WTC11 (cell line): ENCODE data around the gene MN1. TPM values are rescaled to one million over a fixed set of nuclear protein-coding genes. Genes with fewer than 3 reads are reported as not detected.

Experiments used
- ATAC-seq: fragments of 200-7000 bp; cut with Tn5 transposase; 2 replicates; pipeline ENCODE4 v1.10.0; 2021; ENCODE audit warnings: mild to moderate bottlenecking, moderate library complexity
- CTCF ChIA-PET: fragments of 300-600 bp; sonication (Branson Sonifier 250); formaldehyde crosslinking; loops from one replicate; lab custom pipeline; 2021; ENCODE audit warnings: antibody characterized with exemption; lab: Charles Lee
- POLR2A ChIA-PET: fragments of 350-600 bp; sonication (Branson Sonifier 250); formaldehyde crosslinking; loops from one replicate; lab custom pipeline; 2021; ENCODE audit warnings: antibody characterized with exemption; lab: Charles Lee
- DNase-seq: peaks from one replicate; pipeline ENCODE4 v3.0.0; 2021; ENCODE audit warnings: low spot score
- H3K27ac Mint-ChIP-seq: 2 replicates; pipeline ENCODE4 v1.8.0; 2021; ENCODE audit warnings: mixed read lengths
- H3K27me3 Mint-ChIP-seq: 2 replicates; pipeline ENCODE4 v1.8.0; 2021; ENCODE audit warnings: low read depth, mild to moderate bottlenecking, moderate library complexity, mixed read lengths
- H3K36me3 Mint-ChIP-seq: 2 replicates; pipeline ENCODE4 v1.8.0; 2021; ENCODE audit warnings: mixed read lengths
- H3K4me1 Mint-ChIP-seq: 2 replicates; pipeline ENCODE4 v1.8.0; 2022; ENCODE audit warnings: mixed read lengths
- H3K4me3 Mint-ChIP-seq: 2 replicates; pipeline ENCODE4 v1.8.0; 2021; ENCODE audit warnings: mild to moderate bottlenecking, moderate library complexity, mixed read lengths
- H3K9me3 Mint-ChIP-seq: 2 replicates; pipeline ENCODE4 v1.8.0; 2021; ENCODE audit warnings: mixed read lengths
- E2F1 ChIP-seq: sonication (generic); formaldehyde crosslinking; IDR thresholded peaks from 2 replicates; pipeline ENCODE4 v1.8.0; 2022; ENCODE audit warnings: mild to moderate bottlenecking, missing genetic modification reagents
- E2F4 ChIP-seq: sonication (generic); formaldehyde crosslinking; IDR thresholded peaks from 2 replicates; pipeline ENCODE4 v1.8.1; 2022; ENCODE audit warnings: low read depth, mild to moderate bottlenecking, moderate library complexity, missing genetic modification reagents, borderline replicate concordance
- ESRRA ChIP-seq: sonication (generic); formaldehyde crosslinking; IDR thresholded peaks from 2 replicates; pipeline ENCODE4 v1.8.1; 2022; ENCODE audit warnings: mild to moderate bottlenecking, missing genetic modification reagents, borderline replicate concordance
- FOXP4 ChIP-seq: sonication (generic); formaldehyde crosslinking; IDR thresholded peaks from 2 replicates; pipeline ENCODE4 v1.8.0; 2022; ENCODE audit warnings: mild to moderate bottlenecking, missing genetic modification reagents
- SMAD4 ChIP-seq: sonication (generic); formaldehyde crosslinking; IDR thresholded peaks from 2 replicates; pipeline ENCODE4 v1.8.0; 2022; ENCODE audit warnings: mild to moderate bottlenecking, missing genetic modification reagents
- TCF7 ChIP-seq: sonication (generic); formaldehyde crosslinking; IDR thresholded peaks from 2 replicates; pipeline ENCODE4 v1.8.0; 2022; ENCODE audit warnings: mild to moderate bottlenecking, low read depth, missing genetic modification reagents, moderate library complexity
- TP53 ChIP-seq: sonication (generic); formaldehyde crosslinking; IDR thresholded peaks from 2 replicates; pipeline ENCODE4 v1.8.1; 2023; ENCODE audit warnings: mild to moderate bottlenecking, missing genetic modification reagents
- ZBTB21 ChIP-seq: sonication (generic); formaldehyde crosslinking; IDR thresholded peaks from 2 replicates; pipeline ENCODE4 v1.8.1; 2023; ENCODE audit warnings: mild to moderate bottlenecking, missing genetic modification reagents, borderline replicate concordance
- ZMAT4 ChIP-seq: fragments of 250-450 bp; sonication (Bioruptor Pico); IDR thresholded peaks from 2 replicates; pipeline ENCODE4 v1.9.0; 2021; ENCODE audit warnings: mild to moderate bottlenecking
- ZNF263 ChIP-seq: sonication (generic); formaldehyde crosslinking; IDR thresholded peaks from 2 replicates; pipeline ENCODE4 v1.8.1; 2022; ENCODE audit warnings: low read depth, mild to moderate bottlenecking, moderate library complexity, missing genetic modification reagents
- ZNF416 ChIP-seq: fragments of 250-450 bp; sonication (Bioruptor Pico); IDR thresholded peaks from 2 replicates; pipeline ENCODE4 v1.9.0; 2021; ENCODE audit warnings: mild to moderate bottlenecking, inconsistent platforms
- ZNF512 ChIP-seq: sonication (generic); formaldehyde crosslinking; IDR thresholded peaks from 2 replicates; pipeline ENCODE4 v1.8.1; 2022; ENCODE audit warnings: missing genetic modification reagents, borderline replicate concordance
- total RNA-seq: library from RNA; stranded (reverse); gene quantifications from 3 replicates; pipeline ENCODE4 v1.2.3, GENCODE V29; 2021
- TF ChIP-seq, protein P1 (sequence below): sonication (generic); formaldehyde crosslinking; IDR thresholded peaks from 2 replicates; pipeline ENCODE4 v1.8.1; 2023; ENCODE audit warnings: mild to moderate bottlenecking, moderate library complexity, missing genetic modification reagents
- TF ChIP-seq, protein P2 (sequence below): sonication (generic); formaldehyde crosslinking; IDR thresholded peaks from 2 replicates; pipeline ENCODE4 v1.8.0; 2023; ENCODE audit warnings: missing genetic modification reagents

The MN1 gene
- total RNA-seq, 1 experiment from 2014 or later, result 21.3 TPM

GRCh38 chr22:27844656-27845591 lies 43.4 kb upstream of the MN1 start:
- ATAC-seq, result no peak
- peaks cover 9% of the 10 kb centered on the region for H3K36me3 Mint-ChIP-seq
- no peak overlapping the region for H3K27ac Mint-ChIP-seq
- TF ChIP-seq TP53 (CRISPR knock-in tag), result no peak
- TF ChIP-seq E2F4, result no peak
- TF ChIP-seq SMAD4 (CRISPR knock-in tag), result no peak
- TF ChIP-seq TCF7 (CRISPR knock-in tag), result no peak
- TF ChIP-seq ZBTB21 (CRISPR knock-in tag), result no peak
- TF ChIP-seq ZNF263 (CRISPR knock-in tag), result no peak
- TF ChIP-seq ESRRA, result no peak
- no peak for TF ChIP-seq ZNF512
- TF ChIP-seq ZNF416 (CRISPR knock-in tag), result no peak
- no peak for TF ChIP-seq FOXP4 (CRISPR knock-in tag)
- TF ChIP-seq E2F1, result no peak
- TF ChIP-seq, all 79 proteins: peak for 0
- peaks cover 50% of the 10 kb centered on the region for H3K4me1 Mint-ChIP-seq
- CTCF ChIA-PET, result interaction anchor here (1.0 to 2.2 kb wide), 2 partner anchors 20 to 162 kb away, joined by 3 to 5 read pairs; no protein-coding TSS in a partner anchor
- no peaks in the 10 kb centered on the region for H3K27me3 Mint-ChIP-seq
- no peak for DNase-seq
- no peaks in the 10 kb centered on the region for H3K9me3 Mint-ChIP-seq
- H3K4me3 Mint-ChIP-seq, result no peak overlapping the region
- POLR2A ChIA-PET, result interaction anchor here (0.6 kb wide), 1 partner anchor 101 kb away, joined by 3 read pairs; no protein-coding TSS in a partner anchor

DNA sequence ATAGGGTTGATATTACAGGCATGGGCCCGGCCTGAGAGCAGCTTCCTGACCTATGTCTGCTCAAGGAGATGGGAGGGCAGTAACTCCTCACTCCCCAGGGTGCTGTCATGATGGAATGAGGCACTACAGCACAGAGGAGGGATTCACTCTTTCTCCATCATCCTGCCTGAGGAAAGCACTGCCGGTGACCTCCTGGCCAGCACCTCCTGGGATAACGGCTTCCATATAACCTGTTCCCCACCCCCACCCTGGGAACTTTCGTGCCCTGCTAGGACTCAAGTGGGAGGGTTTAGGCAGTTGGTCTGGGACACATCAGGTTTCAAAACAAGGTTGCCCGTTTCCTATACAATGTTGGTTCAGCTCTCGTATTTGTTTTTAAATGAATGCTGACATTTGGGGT lies 42.7 kb upstream of the MN1 start:
- CTCF ChIA-PET, result interaction anchor here (1.0 to 2.2 kb wide), 2 partner anchors 19 to 161 kb away, joined by 3 to 5 read pairs; no protein-coding TSS in a partner anchor
- TF ChIP-seq, protein P1, sequence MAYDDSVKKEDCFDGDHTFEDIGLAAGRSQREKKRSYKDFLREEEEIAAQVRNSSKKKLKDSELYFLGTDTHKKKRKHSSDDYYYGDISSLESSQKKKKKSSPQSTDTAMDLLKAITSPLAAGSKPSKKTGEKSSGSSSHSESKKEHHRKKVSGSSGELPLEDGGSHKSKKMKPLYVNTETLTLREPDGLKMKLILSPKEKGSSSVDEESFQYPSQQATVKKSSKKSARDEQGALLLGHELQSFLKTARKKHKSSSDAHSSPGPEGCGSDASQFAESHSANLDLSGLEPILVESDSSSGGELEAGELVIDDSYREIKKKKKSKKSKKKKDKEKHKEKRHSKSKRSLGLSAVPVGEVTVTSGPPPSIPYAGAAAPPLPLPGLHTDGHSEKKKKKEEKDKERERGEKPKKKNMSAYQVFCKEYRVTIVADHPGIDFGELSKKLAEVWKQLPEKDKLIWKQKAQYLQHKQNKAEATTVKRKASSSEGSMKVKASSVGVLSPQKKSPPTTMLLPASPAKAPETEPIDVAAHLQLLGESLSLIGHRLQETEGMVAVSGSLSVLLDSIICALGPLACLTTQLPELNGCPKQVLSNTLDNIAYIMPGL (CRISPR knock-in tag), result no peak
- TF ChIP-seq, protein P2, sequence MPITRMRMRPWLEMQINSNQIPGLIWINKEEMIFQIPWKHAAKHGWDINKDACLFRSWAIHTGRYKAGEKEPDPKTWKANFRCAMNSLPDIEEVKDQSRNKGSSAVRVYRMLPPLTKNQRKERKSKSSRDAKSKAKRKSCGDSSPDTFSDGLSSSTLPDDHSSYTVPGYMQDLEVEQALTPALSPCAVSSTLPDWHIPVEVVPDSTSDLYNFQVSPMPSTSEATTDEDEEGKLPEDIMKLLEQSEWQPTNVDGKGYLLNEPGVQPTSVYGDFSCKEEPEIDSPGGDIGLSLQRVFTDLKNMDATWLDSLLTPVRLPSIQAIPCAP (CRISPR knock-in tag), result no peak
- no peak for TF ChIP-seq ZMAT4 (CRISPR knock-in tag)
- POLR2A ChIA-PET, result interaction anchor here (0.6 kb wide), 1 partner anchor 101 kb away, joined by 3 read pairs; no protein-coding TSS in a partner anchor
- Mint-ChIP-seq H3K36me3 (peaks cover 6% of the 10 kb centered on the region), H3K4me3 (no peak overlapping the region), H3K27me3 (no peaks in the 10 kb centered on the region), H3K4me1 (peaks cover 50% of the 10 kb centered on the region), H3K9me3 (no peaks in the 10 kb centered on the region), H3K27ac (no peak overlapping the region)
- ATAC-seq, result no peak
- no peak for DNase-seq
